Left ventricle myocardium inferior (tissue), 1 donor: ENCODE measurements around the gene ANKS1B. TPM values are rescaled to one million over a fixed set of nuclear protein-coding genes. Genes with fewer than 3 reads are reported as not detected.

Source experiments
- DNase-seq: peaks from one replicate; pipeline ENCODE4 v3.0.0-alpha.2; 2020
- H3K27ac ChIP-seq: fragments of 200-600 bp; replicated peaks from 2 replicates; pipeline ENCODE4 v1.8.0; 2021
- H3K27me3 ChIP-seq: fragments of 200-600 bp; 2 replicates; pipeline ENCODE4 v1.8.0; 2021; ENCODE audit warnings: low read depth
- H3K36me3 ChIP-seq: fragments of 200-600 bp; 2 replicates; pipeline ENCODE4 v1.8.0; 2021
- H3K4me1 ChIP-seq: fragments of 200-600 bp; 2 replicates; pipeline ENCODE4 v1.8.0; 2021
- H3K4me3 ChIP-seq: fragments of 200-600 bp; 2 replicates; pipeline ENCODE4 v1.8.0; 2021; ENCODE audit warnings: mild to moderate bottlenecking, moderate library complexity
- H3K9me3 ChIP-seq: fragments of 200-600 bp; replicated peaks from 2 replicates; pipeline ENCODE4 v1.8.0; 2021
- CTCF ChIP-seq: fragments of 200-600 bp; IDR thresholded peaks from 2 replicates; pipeline ENCODE4 v1.8.0; 2021; ENCODE audit warnings: antibody characterized with exemption, mild to moderate bottlenecking, borderline replicate concordance
- intact Hi-C: fragments of 100-400 bp; cut with micrococcal nuclease; formaldehyde crosslinking; loops from one replicate; pipeline ENCODE4 v1.11.0; 2022
- total RNA-seq: library from RNA; stranded (reverse); fragmentation: NEBNext Ultra II Directional; extraction: Animal tissue kit (Norgen Biotek cat#: 25700); gene quantifications from one replicate; pipeline ENCODE4 v1.2.1, GENCODE V29; 2021
- donor health status: DM: no; HTN: yes; CAD: no; lungs with severe emphysema.

Gene ANKS1B
- total RNA-seq, 1 donor from 2014 or later, result 1.6 TPM

- Histone ChIP-seq H3K4me1 (no peaks in the 10 kb centered on the region), H3K27me3 (no peaks in the 10 kb centered on the region), H3K9me3 (no peaks in the 10 kb centered on the region), H3K36me3 (no peaks in the 10 kb centered on the region), H3K27ac (no peak overlapping the region), H3K4me3 (no peak overlapping the region)
- DNase-seq, result no peak
- intact Hi-C loops, result no loop called here
- no peak for TF ChIP-seq CTCF
These were observed 930.9 kb downstream of the ANKS1B start for GRCh38 chr12:99053616-99054362.

- Histone ChIP-seq H3K36me3 (no peaks in the 10 kb centered on the region), H3K9me3 (peaks cover 22% of the 10 kb centered on the region), H3K27ac (no peak overlapping the region), H3K4me3 (no peak overlapping the region), H3K27me3 (peaks cover 8% of the 10 kb centered on the region), H3K4me1 (no peaks in the 10 kb centered on the region)
- TF ChIP-seq CTCF, result no peak
- no peak for DNase-seq
- intact Hi-C loops, result loop anchor here (10.0 kb wide), 1 partner anchor 615 kb away; no protein-coding TSS in a partner anchor
These were observed 935.0 kb downstream of the ANKS1B start for GRCh38 chr12:99049774-99050173.

- DNase-seq, result no peak
- peaks cover 8% of the 10 kb centered on the region for H3K27me3 ChIP-seq
- peaks cover 22% of the 10 kb centered on the region for H3K9me3 ChIP-seq
- no peak overlapping the region for H3K27ac ChIP-seq
- H3K36me3 ChIP-seq, result no peaks in the 10 kb centered on the region
- intact Hi-C loops, result loop anchor here (10.0 kb wide), 1 partner anchor 620 kb away; no protein-coding TSS in a partner anchor
- H3K4me1 ChIP-seq, result no peaks in the 10 kb centered on the region
- H3K4me3 ChIP-seq, result no peak overlapping the region
- no peak for TF ChIP-seq CTCF
These were observed 939.6 kb downstream of the ANKS1B start for GRCh38 chr12:99045158-99045557.

GRCh38 chr12:99043319-99043914 lies 941.3 kb downstream of the ANKS1B start:
- DNase-seq, result peak; percentile 53
- intact Hi-C loops, result loop anchor here (10.0 kb wide), 1 partner anchor 621 kb away; no protein-coding TSS in a partner anchor
- no peaks in the 10 kb centered on the region for H3K36me3 ChIP-seq

GRCh38 chr12:99042226-99042625 lies 942.5 kb downstream of the ANKS1B start:
- DNase-seq, result no peak
- intact Hi-C loops, result loop anchor here (10.0 kb wide), 1 partner anchor 623 kb away; no protein-coding TSS in a partner anchor

More at GRCh38 chr12:99043319-99043914, 941.3 kb downstream of the ANKS1B start:
- no peak overlapping the region for H3K27ac ChIP-seq
- no peak overlapping the region for H3K4me3 ChIP-seq
- TF ChIP-seq CTCF, result peak; percentile 87
- no peaks in the 10 kb centered on the region for H3K4me1 ChIP-seq
- H3K9me3 ChIP-seq, result peaks cover 21% of the 10 kb centered on the region
- H3K27me3 ChIP-seq, result peaks cover 13% of the 10 kb centered on the region

More at GRCh38 chr12:99042226-99042625, 942.5 kb downstream of the ANKS1B start:
- peaks cover 14% of the 10 kb centered on the region for H3K27me3 ChIP-seq
- H3K4me3 ChIP-seq, result no peak overlapping the region
- TF ChIP-seq CTCF, result no peak
- peaks cover 9% of the 10 kb centered on the region for H3K9me3 ChIP-seq
- H3K27ac ChIP-seq, result no peak overlapping the region
- H3K36me3 ChIP-seq, result no peaks in the 10 kb centered on the region
- H3K4me1 ChIP-seq, result no peaks in the 10 kb centered on the region
